ENCODE data around the gene SKOR2.
"Not testable (repeated sequence)": the region's sequence is repeated elsewhere in the genome, so short reads cannot be mapped to it uniquely, and the experiment has no call there.

SKOR2 gene

GRCh38 chr18:47204908-47205522 lies 46.4 kb downstream of the SKOR2 start:
- H3K4me1 ChIP-seq (ENCODE audit: low read length) = no peaks in the 10 kb centered on the region
- no peak overlapping the region for H3K27ac ChIP-seq (ENCODE audit: low read length)

GRCh38 chr18:47203626-47204464 lies 47.6 kb downstream of the SKOR2 start:
- H3K27me3 ChIP-seq (ENCODE audit: low read depth, low read length) = peaks cover 21% of the 10 kb centered on the region
- H3K4me3 ChIP-seq (ENCODE audit: low read length) = no peak overlapping the region
- no peaks in the 10 kb centered on the region for H3K9me3 ChIP-seq (ENCODE audit: insufficient read depth, low read length)
- H3K27ac ChIP-seq (ENCODE audit: low read length) = no peak overlapping the region
- no peaks in the 10 kb centered on the region for H3K79me2 ChIP-seq (ENCODE audit: low read length)
- H4K20me1 ChIP-seq (ENCODE audit: insufficient read depth, low read length) = no peaks in the 10 kb centered on the region
- no peaks in the 10 kb centered on the region for H3K4me1 ChIP-seq (ENCODE audit: low read length)
- TF ChIP-seq EZH2phosphoT487 (IDR thresholded peaks at IDR 0.05; ENCODE audit: low read depth) (no peak), CTCF (IDR thresholded peaks at IDR 0.05; ENCODE audit: low read depth, low read length) (no peak)
- no peak overlapping the region for H3K4me2 ChIP-seq (ENCODE audit: low read length)
- H3K36me3 ChIP-seq (replicated peaks; ENCODE audit: low read depth, low read length) = no peaks in the 10 kb centered on the region
- H3K9ac ChIP-seq (ENCODE audit: low read length) = no peak overlapping the region
- H2AFZ ChIP-seq (ENCODE audit: low read depth, low read length) = peak overlapping the region; percentile 14; the same call in 1 of the 2 replicates

More at GRCh38 chr18:47204908-47205522, 46.4 kb downstream of the SKOR2 start:
- Histone ChIP-seq H3K36me3 (replicated peaks; ENCODE audit: low read depth, low read length) (no peaks in the 10 kb centered on the region), H3K9ac (ENCODE audit: low read length) (no peak overlapping the region), H2AFZ (ENCODE audit: low read depth, low read length) (no peak overlapping the region), H4K20me1 (ENCODE audit: insufficient read depth, low read length) (no peaks in the 10 kb centered on the region), H3K79me2 (ENCODE audit: low read length) (no peaks in the 10 kb centered on the region), H3K9me3 (ENCODE audit: insufficient read depth, low read length) (no peaks in the 10 kb centered on the region), H3K4me2 (ENCODE audit: low read length) (no peak overlapping the region), H3K4me3 (ENCODE audit: low read length) (no peak overlapping the region), H3K27me3 (ENCODE audit: low read depth, low read length) (peaks cover 33% of the 10 kb centered on the region)
- TF ChIP-seq EZH2phosphoT487 (IDR thresholded peaks at IDR 0.05; ENCODE audit: low read depth) (no peak), CTCF (IDR thresholded peaks at IDR 0.05; ENCODE audit: low read depth, low read length) (peak; percentile 97)

GRCh38 chr18:47195961-47196360 lies 55.5 kb downstream of the SKOR2 start:
- H4K20me1 ChIP-seq (ENCODE audit: insufficient read depth, low read length); H3K4me1 ChIP-seq (ENCODE audit: low read length); H3K79me2 ChIP-seq (ENCODE audit: low read length); H3K9me3 ChIP-seq (ENCODE audit: insufficient read depth, low read length); H3K27ac ChIP-seq (ENCODE audit: low read length); H3K4me2 ChIP-seq (ENCODE audit: low read length); H3K27me3 ChIP-seq (ENCODE audit: low read depth, low read length); H3K36me3 ChIP-seq (replicated peaks; ENCODE audit: low read depth, low read length); H3K9ac ChIP-seq (ENCODE audit: low read length); H3K4me3 ChIP-seq (ENCODE audit: low read length): not testable (repeated sequence)
- peak overlapping the region; percentile 0; the same call in 1 of the 2 replicates for H2AFZ ChIP-seq (ENCODE audit: low read depth, low read length)

- Histone ChIP-seq H3K9ac (ENCODE audit: low read length) (no peak overlapping the region), H3K79me2 (ENCODE audit: low read length) (no peaks in the 10 kb centered on the region)
- TF ChIP-seq CTCF (IDR thresholded peaks at IDR 0.05; ENCODE audit: low read depth, low read length) (no peak), EZH2phosphoT487 (IDR thresholded peaks at IDR 0.05; ENCODE audit: low read depth) (no peak)
These were observed 59.5 kb downstream of the SKOR2 start for GRCh38 chr18:47191961-47192360.

More at GRCh38 chr18:47191961-47192360, 59.5 kb downstream of the SKOR2 start:
- no peaks in the 10 kb centered on the region for H4K20me1 ChIP-seq (ENCODE audit: insufficient read depth, low read length)
- H3K36me3 ChIP-seq (replicated peaks; ENCODE audit: low read depth, low read length) = no peaks in the 10 kb centered on the region
- H3K4me2 ChIP-seq (ENCODE audit: low read length) = no peak overlapping the region
- no peak overlapping the region for H2AFZ ChIP-seq (ENCODE audit: low read depth, low read length)
- peaks cover 6% of the 10 kb centered on the region for H3K4me1 ChIP-seq (ENCODE audit: low read length)
- H3K9me3 ChIP-seq (ENCODE audit: insufficient read depth, low read length) = 0 out of 2 replicates have a peak, but pooled peaks cover 3% of the 10 kb centered on the region
- H3K27me3 ChIP-seq (ENCODE audit: low read depth, low read length) = peaks cover 6% of the 10 kb centered on the region; the same call in 1 of the 2 replicates
- H3K27ac ChIP-seq (ENCODE audit: low read length) = no peak overlapping the region
- H3K4me3 ChIP-seq (ENCODE audit: low read length) = no peak overlapping the region
